Smooth muscle cell (in vitro differentiated cells): ENCODE data around the gene ERCC1. TPM values are rescaled to one million over a fixed set of nuclear protein-coding genes. Genes with fewer than 3 reads are reported as not detected.

Source experiments
- DNase-seq: peaks from one replicate; lab custom pipeline; 2025; ENCODE audit not compliant: unreplicated experiment; lab: John Stamatoyannopoulos, UW
- H2AFZ ChIP-seq: fragments of 200-600 bp; sonication (generic); 2 replicates; pipeline ENCODE4 v1.6.0; 2016; ENCODE audit warnings: antibody characterized with exemption, low read depth, mild to moderate bottlenecking
- H3F3A ChIP-seq: fragments of 200-600 bp; sonication (generic); 2 replicates; pipeline ENCODE4 v1.6.0; 2017; ENCODE audit warnings: antibody characterized with exemption, low read depth
- H3K27ac ChIP-seq: fragments of 200-600 bp; sonication (generic); 2 replicates; pipeline ENCODE4 v1.5.1; 2016; ENCODE audit warnings: low read depth, mild to moderate bottlenecking
- H3K27me3 ChIP-seq: fragments of 200-600 bp; sonication (generic); 2 replicates; pipeline ENCODE4 v1.6.1; 2016; ENCODE audit warnings: low read depth, mild to moderate bottlenecking
- H3K36me3 ChIP-seq: fragments of 200-600 bp; sonication (generic); 2 replicates; pipeline ENCODE4 v1.5.1; 2016; ENCODE audit warnings: low read depth
- H3K4me1 ChIP-seq: fragments of 200-600 bp; sonication (generic); 2 replicates; pipeline ENCODE4 v1.5.1; 2016; ENCODE audit warnings: low read depth
- H3K4me2 ChIP-seq: fragments of 200-600 bp; sonication (generic); 2 replicates; pipeline ENCODE4 v1.6.0; 2016; ENCODE audit warnings: mild to moderate bottlenecking
- H3K4me3 ChIP-seq: fragments of 200-600 bp; sonication (generic); 2 replicates; pipeline ENCODE4 v1.5.1; 2016; ENCODE audit warnings: mild to moderate bottlenecking
- H3K79me2 ChIP-seq: fragments of 200-600 bp; sonication (generic); 2 replicates; pipeline ENCODE4 v1.6.0; 2016; ENCODE audit warnings: low read depth, mild to moderate bottlenecking
- H3K9ac ChIP-seq: fragments of 200-600 bp; sonication (generic); 2 replicates; pipeline ENCODE4 v1.6.0; 2016; ENCODE audit warnings: low read depth
- H3K9me3 ChIP-seq: fragments of 200-600 bp; sonication (generic); replicated peaks from 2 replicates; pipeline ENCODE4 v1.5.1; 2016; ENCODE audit warnings: low read depth
- H4K20me1 ChIP-seq: fragments of 200-600 bp; sonication (generic); 2 replicates; pipeline ENCODE4 v1.6.0; 2016; ENCODE audit warnings: low read depth
- CTCF ChIP-seq: fragments of 200-600 bp; sonication (generic); IDR thresholded peaks from 2 replicates; pipeline ENCODE4 v1.5.1; 2017; ENCODE audit warnings: borderline replicate concordance, mild to moderate bottlenecking, antibody characterized with exemption; ENCODE audit not compliant: insufficient read depth, poor library complexity, severe bottlenecking
- WGBS: methylation state at CpG from one replicate; pipeline ENCODE4 v1.1.7; 2016; ENCODE audit warnings: low lambda C conversion rate; 5-methylcytosine and 5-hydroxymethylcytosine counted together
- polyA plus RNA-seq: library from polyadenylated mRNA; unstranded; fragments of >200 nt; fragmentation: Nextera tagmentation; extraction: Ambion mirVana; gene quantifications from 2 replicates; pipeline ENCODE4 v1.2.1, GENCODE V29; 2016
- total RNA-seq: library from RNA; depleted of rRNA; stranded (reverse); fragments of >200 nt; gene quantifications from 2 replicates; pipeline ENCODE4 v1.2.3, GENCODE V29; 2014

Gene ERCC1
- total and polyA plus RNA-seq, 2 experiments from 2014 or later: 72.6 to 90.4 TPM

- Histone ChIP-seq H3K9me3 (no peaks in the 10 kb centered on the region), H3K4me3 (peak overlapping the region; percentile 63), H3K4me2 (peak overlapping the region; percentile 90), H2AFZ (peak overlapping the region; percentile 63), H4K20me1 (peaks cover 29% of the 10 kb centered on the region), H3K79me2 (no peaks in the 10 kb centered on the region), H3K27me3 (no peaks in the 10 kb centered on the region), H3K36me3 (no peaks in the 10 kb centered on the region), H3K9ac (peak overlapping the region; percentile 98), H3F3A (peaks cover 4% of the 10 kb centered on the region), H3K27ac (peak overlapping the region; percentile 98), H3K4me1 (peaks cover 16% of the 10 kb centered on the region)
- peak; percentile 79 for DNase-seq
- no peak for TF ChIP-seq CTCF
- under 1% methylated on average over 45 of the region's 48 CpGs for WGBS
Observed at GRCh38 chr19:45405435-45406225, 18.1 kb downstream of the ERCC1 start.

GRCh38 chr19:45404557-45405434 is 18.9 kb downstream of the ERCC1 start, which contains the start of gene PPP1R13L:
Gene PPP1R13L, minus strand, starts transcription at chr19:45405069. Its CDS starts 6,751 bp downstream, at chr19:45398318.
- Histone ChIP-seq H4K20me1 (peaks cover 36% of the 10 kb centered on the region), H3K79me2 (no peaks in the 10 kb centered on the region), H3K9ac (peak within 1 kb of the TSS; percentile 98), H3K4me3 (peak within 1 kb of the TSS; percentile 63), H3K4me1 (peaks cover 16% of the 10 kb centered on the region), H3K27ac (peak within 1 kb of the TSS; percentile 98), H3F3A (peaks cover 4% of the 10 kb centered on the region), H3K9me3 (no peaks in the 10 kb centered on the region), H2AFZ (peak within 1 kb of the TSS; percentile 63), H3K27me3 (no peaks in the 10 kb centered on the region), H3K4me2 (peak within 1 kb of the TSS; percentile 90), H3K36me3 (no peaks in the 10 kb centered on the region)
- TF ChIP-seq CTCF: no peak
- no peak for DNase-seq
- 2% methylated on average over 46 of the region's 46 CpGs for WGBS

GRCh38 chr19:45403781-45404556 is 19.7 kb downstream of the ERCC1 start:
- H3F3A ChIP-seq: peaks cover 4% of the 10 kb centered on the region
- no peaks in the 10 kb centered on the region for H3K36me3 ChIP-seq
- DNase-seq: no peak
- peaks cover 16% of the 10 kb centered on the region for H3K4me1 ChIP-seq
- H4K20me1 ChIP-seq: peaks cover 45% of the 10 kb centered on the region
- peak overlapping the region; percentile 63 for H3K4me3 ChIP-seq
- H3K27ac ChIP-seq: peak overlapping the region; percentile 98
- no peaks in the 10 kb centered on the region for H3K79me2 ChIP-seq
- H2AFZ ChIP-seq: no peak overlapping the region
- peak overlapping the region; percentile 98 for H3K9ac ChIP-seq
- peak; percentile 65 for TF ChIP-seq CTCF
- H3K27me3 ChIP-seq: no peaks in the 10 kb centered on the region
- peak overlapping the region; percentile 90 for H3K4me2 ChIP-seq
- WGBS: 7% methylated on average over 24 of the region's 25 CpGs
- no peaks in the 10 kb centered on the region for H3K9me3 ChIP-seq
